Measurements from ENCODE around the gene NME2.

DNA sequence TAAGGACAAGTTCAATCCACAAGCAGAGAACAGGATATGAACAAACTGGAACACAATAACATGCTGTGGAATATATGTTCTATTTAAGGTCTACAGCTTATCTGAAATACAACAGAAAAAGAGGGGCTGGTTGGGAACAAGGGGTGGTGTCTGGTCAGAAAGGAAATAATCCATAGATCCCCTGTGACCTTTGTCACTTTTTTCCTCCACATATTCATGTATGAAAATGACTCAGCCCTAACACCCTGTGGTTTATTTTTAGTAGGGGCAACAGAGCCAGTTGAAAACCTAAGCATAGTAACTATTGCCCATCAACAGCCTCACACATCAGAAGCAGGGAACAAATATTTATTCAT lies 33.3 kb upstream of the NME2 start:
- no peak for TF ChIP-seq CTCF (IDR thresholded peaks at IDR 0.05; ENCODE audit: insufficient read depth, low read length, poor library complexity, severe bottlenecking)
- TF ChIP-seq EZH2phosphoT487 (conservative IDR thresholded peaks at IDR 0.05; ENCODE audit: low read length): no peak
